BLaER1 treated with 17β-estradiol and CSF1 and Interleukin-3, amounts not matched to agents 10 nM and 100 nM (cell line): ENCODE data around the gene PPP1R18.

Source experiments
- H3K27ac ChIP-seq, 11 experiments: shearing (Covaris generic); formaldehyde crosslinking; 2 replicates each; pipeline ENCODE4 v1.8.1; 2022
- H3K27me3 ChIP-seq, 11 experiments: shearing (Covaris generic); formaldehyde crosslinking; 2 replicates each; pipeline ENCODE4 v1.8.1; 2022
- H3K36me3 ChIP-seq, 11 experiments: shearing (Covaris generic); formaldehyde crosslinking; 2 replicates each; pipeline ENCODE4 v1.8.1; 2022
- H3K4me1 ChIP-seq, 10 experiments: shearing (Covaris generic); formaldehyde crosslinking; 2 replicates each; pipeline ENCODE4 v1.8.1; 2022
- H3K4me2 ChIP-seq, 11 experiments: shearing (Covaris generic); formaldehyde crosslinking; 2 replicates each; pipeline ENCODE4 v1.8.1; 2022
- H3K4me3 ChIP-seq, 10 experiments: shearing (Covaris generic); formaldehyde crosslinking; 2 replicates each; pipeline ENCODE4 v1.8.1; 2022
- H3K9ac ChIP-seq, 11 experiments: shearing (Covaris generic); formaldehyde crosslinking; 2 replicates each; pipeline ENCODE4 v1.8.1; 2022
- H3K9me3 ChIP-seq, 11 experiments: shearing (Covaris generic); formaldehyde crosslinking; replicated peaks in 1 of 11; 2 replicates each; pipeline ENCODE4 v1.8.1; 2022
- H4K20me1 ChIP-seq, 11 experiments: shearing (Covaris generic); formaldehyde crosslinking; 2 replicates each; pipeline ENCODE4 v1.8.1; 2022
- Cebpa-rat ChIP-seq, 11 experiments: shearing (Covaris generic); IDR thresholded peaks; 2 replicates each; pipeline ENCODE4 v1.8.1; 2022

The PPP1R18 gene

DNA sequence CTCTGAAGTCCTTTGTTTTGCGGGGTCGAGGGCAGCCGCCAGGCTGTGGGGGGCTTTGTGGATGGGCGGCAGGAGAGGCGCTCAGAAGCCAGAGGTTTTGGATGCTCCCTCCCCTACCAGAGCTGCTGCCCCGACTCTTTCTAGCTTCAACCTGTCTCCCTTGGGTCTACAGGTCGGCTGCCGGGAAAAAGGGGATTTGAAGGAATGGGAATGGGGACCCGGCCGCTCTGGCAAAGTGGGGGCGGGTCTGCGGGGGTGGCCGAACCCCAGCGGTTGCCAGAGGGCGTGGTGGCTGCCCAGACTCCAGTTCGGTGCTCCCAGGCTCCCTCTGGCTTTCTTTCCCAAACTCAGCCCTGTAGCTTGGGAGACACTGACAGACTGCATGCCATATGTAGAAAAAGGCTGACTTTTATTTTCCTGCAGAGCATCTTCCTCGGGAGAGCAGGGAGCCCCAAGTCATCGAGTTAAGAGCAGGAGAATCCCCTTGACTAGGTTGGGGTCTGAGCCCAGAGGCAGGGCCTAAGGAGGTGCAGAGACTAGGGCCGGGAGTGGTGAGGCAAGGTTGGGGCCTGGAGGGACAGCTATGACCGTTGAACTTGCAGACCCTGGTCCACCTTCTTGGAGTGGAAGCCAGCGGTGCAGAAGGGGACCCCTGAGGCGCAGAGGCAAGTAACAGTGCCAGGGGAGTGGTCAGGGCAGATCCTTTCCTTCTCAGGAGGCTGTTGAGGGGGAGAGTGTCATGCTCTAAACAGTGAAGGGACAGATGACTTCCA, 1.4 kb upstream of the PPP1R18 start:
- H3K4me2 ChIP-seq, result peak overlapping the region; percentile 97 to 100 (median 99)
- peaks cover 33 to 44% (median 38%) of the 10 kb centered on the region in 10 experiments for H3K4me1 ChIP-seq
- peaks cover 6 to 27% (median 25%) of the 10 kb centered on the region in 11 experiments; a peak in 20 of 22 replicates for H3K36me3 ChIP-seq
- no peaks in the 10 kb centered on the region for H3K27me3 ChIP-seq
- H3K4me3 ChIP-seq, result peak overlapping the region; percentile 83 to 100 (median 96)
- TF ChIP-seq Cebpa-rat (IDR thresholded peaks at IDR 0.05), result no peak
- H3K9ac ChIP-seq, result peak overlapping the region; percentile 91 to 100 (median 99)
- H3K27ac ChIP-seq, result peak overlapping the region; percentile 91 to 100 (median 99)
- peaks cover 11 to 33% (median 26%) of the 10 kb centered on the region in 11 experiments; a peak in 17 of 22 replicates for H4K20me1 ChIP-seq
- no peaks in the 10 kb centered on the region for H3K9me3 ChIP-seq

DNA sequence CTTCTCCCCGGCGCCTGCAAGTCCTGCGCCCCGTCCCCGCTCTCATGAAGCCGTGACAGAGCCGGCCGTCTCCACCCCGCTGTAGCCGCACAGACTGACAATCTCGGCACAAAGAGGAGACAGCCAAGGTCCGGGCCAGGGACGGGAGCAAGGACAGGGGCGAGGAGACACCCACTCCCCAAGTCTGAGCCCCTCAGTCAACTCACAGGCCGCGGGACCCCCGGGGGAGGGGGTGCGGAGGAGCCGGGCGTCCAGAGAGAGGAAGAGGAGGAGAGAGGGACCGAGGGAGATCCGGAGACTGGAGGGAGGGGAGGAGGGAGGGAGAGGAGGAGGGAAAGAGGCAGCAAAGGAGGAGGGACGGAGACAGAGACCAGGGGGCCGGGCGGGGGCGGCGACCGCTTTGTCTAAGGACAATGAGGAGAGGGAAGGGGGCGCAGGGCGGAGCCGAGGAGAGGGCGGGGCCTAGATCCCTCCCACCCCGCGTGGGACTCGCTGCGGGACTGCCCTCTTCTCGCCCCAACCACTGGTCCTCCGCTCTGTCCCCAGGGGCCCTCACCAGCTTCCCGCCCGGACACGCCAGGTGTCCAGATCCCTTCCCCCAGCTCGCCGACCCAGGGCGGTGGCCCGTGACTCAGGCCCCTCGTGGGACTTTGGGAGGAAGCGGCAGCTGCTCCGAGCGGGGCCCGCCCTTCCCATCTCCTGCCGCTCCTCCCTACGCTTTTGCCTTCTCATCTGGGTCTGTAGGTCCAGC, 638 bp upstream of the PPP1R18 start:
- peak overlapping the region; percentile 91 to 100 (median 99) for H3K27ac ChIP-seq
- peak overlapping the region; percentile 97 to 100 (median 99) for H3K4me2 ChIP-seq
- peaks cover 14 to 38% (median 29%) of the 10 kb centered on the region in 11 experiments; a peak in 21 of 22 replicates for H4K20me1 ChIP-seq
- no peak for TF ChIP-seq Cebpa-rat (IDR thresholded peaks at IDR 0.05)
- H3K9ac ChIP-seq, result peak overlapping the region; percentile 91 to 100 (median 99)
- H3K4me1 ChIP-seq, result peaks cover 29 to 39% (median 35%) of the 10 kb centered on the region in 10 experiments
- peak overlapping the region; percentile 83 to 100 (median 96) for H3K4me3 ChIP-seq
- no peaks in the 10 kb centered on the region for H3K27me3 ChIP-seq
- no peaks in the 10 kb centered on the region for H3K9me3 ChIP-seq
- peaks cover 6 to 31% (median 27%) of the 10 kb centered on the region in 11 experiments; a peak in 20 of 22 replicates for H3K36me3 ChIP-seq

- Histone ChIP-seq H3K4me3 (peak overlapping the region; percentile 83 to 100 (median 96)), H3K36me3 (peaks cover 20 to 48% (median 43%) of the 10 kb centered on the region in 11 experiments; a peak in 20 of 22 replicates), H3K9me3 (no peaks in the 10 kb centered on the region), H3K4me1 (peaks cover 20 to 45% (median 32%) of the 10 kb centered on the region in 10 experiments), H4K20me1 (peaks cover 31 to 55% (median 46%) of the 10 kb centered on the region in 11 experiments), H3K27me3 (no peaks in the 10 kb centered on the region), H3K9ac (peak overlapping the region; percentile 91 to 100 (median 99)), H3K27ac (peak overlapping the region; percentile 91 to 100 (median 99)), H3K4me2 (peak overlapping the region; percentile 75 to 100 (median 93))
- TF ChIP-seq Cebpa-rat (IDR thresholded peaks at IDR 0.05), result no peak
Measured at GRCh38 chr6:30685157-30686008, 1.1 kb downstream of the PPP1R18 start.

GRCh38 chr6:30684386-30685156, 1.9 kb downstream of the PPP1R18 start:
- no peaks in the 10 kb centered on the region for H3K27me3 ChIP-seq
- peak overlapping the region; percentile 83 to 100 (median 96) for H3K4me3 ChIP-seq
- H3K36me3 ChIP-seq, result peaks cover 28 to 56% (median 51%) of the 10 kb centered on the region in 11 experiments; a peak in 20 of 22 replicates
- peak overlapping the region; percentile 91 to 100 (median 99) for H3K9ac ChIP-seq
- peaks cover 12 to 45% (median 32%) of the 10 kb centered on the region in 10 experiments for H3K4me1 ChIP-seq
- peak overlapping the region; percentile 90 to 100 (median 95) for H3K4me2 ChIP-seq
- no peaks in the 10 kb centered on the region for H3K9me3 ChIP-seq
- no peak for TF ChIP-seq Cebpa-rat (IDR thresholded peaks at IDR 0.05)
- H3K27ac ChIP-seq, result peak overlapping the region; percentile 91 to 100 (median 99)
- H4K20me1 ChIP-seq, result peaks cover 39 to 63% (median 54%) of the 10 kb centered on the region in 11 experiments

- no peak for TF ChIP-seq Cebpa-rat (IDR thresholded peaks at IDR 0.05)
- Histone ChIP-seq H3K27me3 (no peaks in the 10 kb centered on the region), H3K4me1 (peaks cover 6 to 41% (median 29%) of the 10 kb centered on the region in 10 experiments), H3K9ac (peak overlapping the region; percentile 91 to 100 (median 99)), H3K4me2 (peak overlapping the region; percentile 89 to 100 (median 95)), H3K9me3 (no peaks in the 10 kb centered on the region), H3K4me3 (peak overlapping the region; percentile 83 to 100 (median 96)), H3K27ac (peak overlapping the region; percentile 78 to 100 (median 99)), H3K36me3 (peaks cover 29 to 59% (median 56%) of the 10 kb centered on the region in 11 experiments; a peak in 20 of 22 replicates), H4K20me1 (peaks cover 45 to 69% (median 60%) of the 10 kb centered on the region in 11 experiments)
Measured at GRCh38 chr6:30683980-30684338, 2.5 kb downstream of the PPP1R18 start.

- H3K9ac ChIP-seq, result peak overlapping the region; percentile 91 to 100 (median 99)
- no peaks in the 10 kb centered on the region for H3K9me3 ChIP-seq
- peaks cover 34 to 65% (median 61%) of the 10 kb centered on the region in 11 experiments for H3K36me3 ChIP-seq
- TF ChIP-seq Cebpa-rat (IDR thresholded peaks at IDR 0.05), result no peak
- peak overlapping the region; percentile 78 to 100 (median 99) for H3K27ac ChIP-seq
- peaks cover 51 to 75% (median 66%) of the 10 kb centered on the region in 11 experiments for H4K20me1 ChIP-seq
- no peaks in the 10 kb centered on the region for H3K27me3 ChIP-seq
- H3K4me3 ChIP-seq, result peak overlapping the region; percentile 83 to 100 (median 96)
- peaks cover 5 to 40% (median 30%) of the 10 kb centered on the region in 10 experiments for H3K4me1 ChIP-seq
- peak overlapping the region; percentile 89 to 100 (median 95) for H3K4me2 ChIP-seq
Measured at GRCh38 chr6:30683183-30683979, 3.1 kb downstream of the PPP1R18 start.
